NOMO-1 treated with dmso at 0.1 percent for 144 hours (cell line): Measurements from ENCODE around the gene CHRNA4.

Experiments used
- DNase-seq: peaks from one replicate; lab custom pipeline; 2025; ENCODE audit not compliant: unreplicated experiment; lab: John Stamatoyannopoulos, UW

The CHRNA4 gene

GRCh38 chr20:63360850-63361518, at the start of gene CHRNA4:
TSS of gene CHRNA4 (minus strand) at chr20:63361349. CDS start at chr20:63361165, 184 bp downstream.
- DNase-seq = no peak

DNA sequence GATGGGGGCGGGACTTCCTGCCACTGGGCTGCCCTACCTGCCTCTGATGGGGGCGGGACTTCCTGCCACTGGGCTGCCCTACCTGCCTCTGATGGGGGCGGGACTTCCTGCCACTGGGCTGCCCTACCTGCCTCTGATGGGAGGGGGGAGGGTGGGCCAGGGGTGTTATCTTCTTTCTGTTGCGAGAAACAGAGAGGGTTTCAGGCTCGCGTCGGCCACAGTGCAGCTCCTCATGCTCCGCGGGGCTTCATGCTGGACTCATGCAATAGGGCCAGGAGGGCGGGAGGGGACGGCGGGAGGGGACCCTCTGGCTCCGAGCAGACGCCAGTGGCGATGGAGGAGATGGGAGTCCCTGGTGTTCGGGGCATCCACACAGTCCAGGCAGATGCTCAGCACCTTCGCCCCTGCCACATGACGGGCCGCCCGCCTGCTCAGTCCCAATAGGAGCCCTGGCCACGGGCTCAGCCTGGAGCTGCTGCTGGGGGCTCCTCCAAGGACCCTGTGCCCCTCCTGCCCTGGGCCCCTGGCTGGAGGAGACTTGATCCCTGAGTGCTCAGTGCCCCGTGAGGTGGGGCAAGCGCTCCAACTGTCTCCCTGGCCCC, 48.8 kb upstream of the CHRNA4 start:
- no peak for DNase-seq

DNA sequence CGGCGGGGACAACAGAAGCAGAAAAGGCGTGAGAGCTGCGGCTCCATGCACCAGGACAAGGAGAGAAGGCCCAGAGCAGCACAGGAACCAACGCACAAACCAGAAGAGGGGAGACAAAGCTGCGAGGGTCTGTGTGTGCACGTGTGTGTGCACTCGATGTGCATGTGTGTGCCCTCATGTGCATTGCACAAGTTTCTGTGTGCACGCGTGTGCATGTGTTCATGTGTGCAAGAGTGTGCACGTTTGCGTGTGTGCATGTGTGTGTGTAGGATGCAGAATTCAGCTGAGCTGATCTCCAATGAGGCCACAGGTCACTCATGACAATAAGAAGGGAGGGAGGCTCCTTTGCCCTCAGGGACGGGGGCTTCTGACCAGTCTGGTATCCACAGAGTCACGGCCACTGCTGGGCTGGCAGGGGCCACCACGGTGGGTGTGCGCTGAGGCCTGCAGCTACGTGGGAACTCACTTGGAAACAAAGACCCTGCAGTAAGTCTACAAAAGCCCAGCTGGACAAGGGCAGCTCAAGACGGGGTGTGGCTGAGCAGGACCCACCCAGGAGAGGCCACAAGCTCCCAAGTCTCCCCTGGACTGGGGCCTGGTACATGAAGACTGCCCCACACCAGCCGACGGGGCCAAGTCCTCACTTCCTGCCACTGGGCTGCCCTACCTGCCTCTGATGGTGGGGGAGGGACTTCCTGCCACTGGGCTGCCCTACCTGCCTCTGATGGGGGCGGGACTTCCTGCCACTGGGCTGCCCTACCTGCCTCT, 48.1 kb upstream of the CHRNA4 start:
- DNase-seq = no peak

DNA sequence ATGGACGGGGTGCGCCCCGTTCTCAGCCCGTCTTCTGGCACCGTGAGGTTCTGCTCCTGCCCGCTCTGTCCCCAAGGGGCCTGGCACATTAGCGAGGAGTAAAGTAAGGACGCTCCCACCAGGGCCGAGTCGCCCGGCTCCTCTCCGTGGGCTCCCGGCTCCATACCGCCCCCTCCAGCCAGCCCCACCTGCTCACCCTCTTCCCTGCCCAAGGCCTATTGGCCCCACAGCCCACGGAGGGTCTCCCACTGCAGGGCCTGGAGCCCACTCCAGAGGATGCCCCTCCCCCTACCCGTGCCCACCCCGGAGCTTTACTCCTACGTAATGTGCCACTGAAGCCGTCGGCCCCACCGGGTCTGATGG, 47.5 kb upstream of the CHRNA4 start:
- no peak for DNase-seq

DNA sequence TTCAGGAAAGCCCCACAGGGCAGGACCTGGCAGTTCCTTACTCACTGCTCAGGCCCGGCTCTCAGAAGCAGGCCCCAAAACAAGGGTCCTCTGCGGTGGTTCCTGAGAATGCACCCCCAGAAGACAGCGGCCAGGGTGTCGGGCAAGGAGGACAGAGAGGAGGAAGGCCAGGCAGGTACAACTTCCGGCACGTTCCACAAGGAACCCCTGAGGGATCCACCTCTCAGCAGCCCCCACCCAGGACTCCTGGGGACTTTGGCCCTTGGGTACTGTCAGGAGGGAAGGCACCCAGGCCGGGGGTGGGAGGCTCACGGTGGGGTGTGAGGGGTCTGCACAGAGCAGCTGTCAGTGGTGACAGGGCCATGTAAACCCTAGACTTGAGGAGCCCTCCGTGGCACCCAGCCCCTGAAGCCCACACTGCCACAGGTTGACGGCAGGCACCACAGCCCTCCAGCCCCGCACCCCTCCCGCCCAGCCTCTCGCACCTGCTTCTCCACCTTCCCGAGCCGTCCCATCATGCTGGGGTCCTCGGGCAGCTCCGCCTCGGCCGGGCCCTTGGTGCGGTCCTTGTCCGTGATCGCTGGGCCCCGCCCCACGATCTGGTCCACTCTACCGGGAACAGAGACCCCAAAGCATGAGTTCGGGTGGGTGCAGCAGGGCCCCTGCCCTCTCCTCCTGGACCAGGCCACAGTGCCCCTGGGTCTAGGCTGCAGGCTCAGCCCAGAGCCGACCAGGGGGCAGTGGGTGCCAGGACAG, 47.0 kb upstream of the CHRNA4 start:
- no peak for DNase-seq

DNA sequence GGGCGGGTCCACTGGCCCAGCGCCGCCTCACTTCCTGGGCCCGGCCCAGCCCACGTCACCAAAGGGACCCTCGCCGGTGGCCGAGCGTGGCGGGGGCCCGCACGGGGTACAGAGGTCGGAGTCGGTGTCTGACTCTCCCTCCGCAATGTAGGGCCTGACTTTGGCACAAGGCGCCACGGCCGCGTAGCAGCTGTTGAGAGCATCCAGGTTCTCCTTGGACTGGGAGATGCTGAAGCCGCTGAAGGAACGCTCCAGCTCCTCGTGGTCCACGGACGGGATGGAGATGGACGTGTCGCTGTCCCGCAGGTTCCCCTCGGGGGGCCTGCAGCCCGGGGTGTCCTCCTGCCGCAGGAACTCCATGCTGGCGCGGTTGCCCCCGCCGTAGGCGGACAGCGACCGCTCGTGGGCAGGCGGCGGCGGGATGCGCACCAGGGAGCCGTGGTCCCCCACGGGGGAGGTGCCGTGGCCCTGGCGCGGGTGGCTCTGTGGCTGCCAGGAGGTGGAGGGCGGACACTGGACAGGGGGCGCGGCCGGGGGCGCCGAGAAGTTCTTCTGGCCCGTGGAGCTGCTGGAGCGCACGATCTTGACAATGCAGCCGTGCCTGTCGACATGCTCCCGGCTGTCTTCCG, 45.6 kb upstream of the CHRNA4 start:
- DNase-seq = no peak

DNA sequence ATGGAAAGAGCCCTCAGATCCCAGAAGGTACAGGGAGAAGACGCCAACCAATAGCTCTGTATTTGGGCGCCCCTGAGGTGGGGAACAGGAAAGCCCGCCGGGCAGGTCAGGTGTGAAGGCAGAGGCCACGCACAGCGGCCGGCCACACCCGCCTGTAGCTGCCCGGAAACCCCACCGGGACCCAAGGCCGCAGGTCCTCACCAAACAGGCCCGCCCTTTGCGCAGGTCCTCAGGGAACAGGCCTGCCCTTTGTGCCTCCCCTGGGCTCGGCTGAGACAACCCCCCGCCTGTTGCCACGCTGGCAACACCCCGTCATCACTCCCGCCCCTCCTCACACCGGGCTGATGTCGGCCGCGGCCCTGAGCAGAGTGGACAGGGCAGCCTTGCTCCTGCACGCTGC, 44.9 kb upstream of the CHRNA4 start:
- DNase-seq = no peak

DNA sequence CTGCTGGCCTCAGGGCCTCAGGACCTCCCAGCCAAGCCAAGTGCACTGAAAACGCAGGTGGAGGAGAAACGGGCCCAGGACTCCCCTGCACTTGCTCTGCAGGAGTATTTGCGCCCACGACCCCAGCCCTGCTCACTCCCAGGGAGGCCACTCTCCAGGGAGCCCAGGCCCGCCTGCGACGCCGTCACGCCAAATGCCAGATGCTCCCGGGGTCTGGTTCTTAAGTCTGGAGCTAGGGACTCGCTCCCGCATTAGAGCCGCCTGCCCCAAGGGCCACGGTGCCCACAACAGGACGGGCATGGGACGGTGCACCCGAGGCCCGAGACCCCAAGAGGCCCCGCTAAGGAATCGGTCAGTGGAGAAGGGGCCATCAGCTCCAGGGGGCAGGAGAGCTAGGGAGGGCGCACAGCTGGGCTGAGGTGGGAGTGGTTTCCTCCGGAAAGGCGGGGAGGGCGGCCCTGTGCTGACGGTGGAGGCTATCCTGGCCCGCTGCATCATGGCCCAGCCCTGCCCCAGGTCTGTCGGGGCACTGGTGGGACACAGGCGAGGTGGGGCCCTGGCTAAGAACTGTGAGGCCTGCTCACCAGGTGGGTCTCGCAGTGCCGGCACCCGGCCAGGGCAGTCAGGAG, 44.1 kb upstream of the CHRNA4 start:
- DNase-seq = no peak

DNA sequence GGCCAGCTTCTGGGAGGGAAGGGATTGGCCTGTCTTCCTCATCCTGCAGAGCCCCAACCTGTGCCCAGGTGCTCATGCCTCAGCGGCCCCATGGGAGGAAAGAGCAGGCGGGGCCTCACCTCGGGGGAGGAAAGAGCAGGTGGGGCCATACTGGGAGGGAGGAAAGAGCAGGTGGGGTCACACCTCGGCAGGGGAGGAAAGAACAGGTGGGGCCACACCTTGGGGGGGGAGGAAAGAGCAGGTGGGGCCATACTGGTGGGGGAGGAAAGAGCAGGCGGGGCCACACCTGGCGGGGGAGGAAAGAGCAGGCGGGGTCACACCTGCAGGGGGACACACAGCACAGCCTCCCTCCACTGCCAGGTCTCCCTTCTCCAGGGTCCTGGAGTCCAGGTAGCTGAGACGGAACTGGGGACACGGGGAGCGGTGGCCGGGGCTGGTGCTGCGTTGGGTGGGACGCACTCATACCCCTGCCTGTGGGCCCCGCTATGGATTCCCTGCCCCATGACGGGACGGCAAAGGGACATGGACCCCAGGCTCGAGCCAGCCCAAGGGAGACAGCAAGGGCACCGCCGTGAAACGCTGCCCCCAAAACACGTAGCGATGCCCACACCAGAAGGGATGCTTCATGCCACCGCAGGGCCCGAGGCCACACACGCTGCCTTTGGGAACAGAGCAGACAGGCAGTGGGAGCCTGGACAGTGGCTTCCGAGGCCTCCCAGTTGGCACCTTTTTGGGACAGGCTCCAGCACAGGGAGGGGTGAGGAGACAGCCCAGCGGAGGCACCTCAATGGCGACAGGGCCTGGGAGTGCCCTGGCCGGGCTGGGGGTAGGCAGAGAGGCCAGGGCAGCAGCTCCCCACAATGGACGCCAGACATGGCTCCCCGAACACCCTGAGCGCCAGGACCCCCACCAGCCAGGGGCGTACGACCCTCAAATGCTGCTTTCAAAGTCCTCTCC, 43.3 kb upstream of the CHRNA4 start:
- no peak for DNase-seq

DNA sequence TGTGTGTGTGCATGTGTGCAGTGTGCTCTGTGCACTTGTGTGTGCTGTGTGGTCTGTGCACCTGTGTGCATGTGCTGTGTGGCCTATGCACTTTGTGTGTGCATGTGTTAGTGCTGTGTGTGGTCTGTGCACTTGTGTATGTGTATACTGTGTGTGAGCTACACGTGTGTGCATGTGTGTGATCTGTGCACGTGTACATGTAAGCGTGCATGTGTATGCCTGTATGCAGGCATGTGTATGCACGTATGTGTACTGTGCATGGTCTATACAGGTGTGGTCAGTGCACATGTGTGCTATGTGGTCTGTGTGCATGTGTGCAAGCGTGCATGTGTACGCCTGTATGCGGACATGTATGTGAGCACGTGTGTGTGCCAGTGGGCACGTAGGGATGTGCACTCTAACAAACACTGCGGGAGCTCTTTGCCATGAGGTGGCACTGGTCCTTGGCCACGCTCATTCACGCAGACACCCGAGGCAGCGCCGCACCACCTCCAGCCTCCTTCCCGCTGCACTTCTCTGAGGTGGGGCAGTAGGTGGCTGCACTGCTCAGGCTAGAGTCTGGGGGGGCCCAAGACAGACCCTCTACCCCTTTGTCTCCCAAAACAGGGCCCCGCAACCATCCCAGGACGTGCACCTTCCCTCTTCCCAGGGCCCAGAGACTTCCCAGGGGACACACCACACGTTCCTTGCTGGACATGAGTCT, 42.4 kb upstream of the CHRNA4 start:
- no peak for DNase-seq

GRCh38 chr20:63402860-63403220, 41.7 kb upstream of the CHRNA4 start:
- no peak for DNase-seq

GRCh38 chr20:63402181-63402859, 41.2 kb upstream of the CHRNA4 start:
- DNase-seq = no peak

DNA sequence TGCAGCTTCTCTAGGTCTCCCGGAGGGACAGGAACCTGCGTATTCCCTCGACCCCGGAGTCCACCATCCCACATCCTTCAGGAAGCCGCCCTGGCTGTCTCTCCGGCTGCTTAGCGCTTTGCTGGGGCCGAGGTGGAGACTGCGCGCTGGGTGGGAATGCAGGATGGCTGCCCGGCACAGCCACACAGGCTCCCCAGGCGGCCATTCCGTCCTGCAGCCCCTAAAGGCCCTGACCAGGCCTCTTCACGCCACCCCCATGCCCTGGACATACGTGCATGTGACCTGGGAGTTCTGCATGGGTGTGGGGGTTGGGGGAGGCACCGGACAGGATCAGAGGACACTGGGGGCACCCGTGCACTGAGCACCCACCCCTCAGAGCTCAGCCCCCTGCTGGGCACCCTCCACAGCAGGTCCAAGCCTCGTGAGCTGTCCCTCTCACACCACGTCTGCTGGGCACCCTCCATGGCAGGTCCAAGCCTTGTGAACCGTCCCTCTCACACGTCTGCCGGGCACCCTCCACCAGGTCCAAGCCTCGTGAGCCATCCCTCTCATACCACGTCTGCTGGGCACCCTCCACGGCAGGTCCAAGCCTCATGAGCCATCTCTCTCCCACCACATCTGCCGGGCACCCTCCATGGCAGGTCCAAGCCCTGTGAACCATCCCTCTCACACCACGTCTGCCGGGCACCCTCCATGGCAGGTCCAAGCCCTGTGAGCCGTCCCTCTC, 40.4 kb upstream of the CHRNA4 start:
- DNase-seq = no peak

DNA sequence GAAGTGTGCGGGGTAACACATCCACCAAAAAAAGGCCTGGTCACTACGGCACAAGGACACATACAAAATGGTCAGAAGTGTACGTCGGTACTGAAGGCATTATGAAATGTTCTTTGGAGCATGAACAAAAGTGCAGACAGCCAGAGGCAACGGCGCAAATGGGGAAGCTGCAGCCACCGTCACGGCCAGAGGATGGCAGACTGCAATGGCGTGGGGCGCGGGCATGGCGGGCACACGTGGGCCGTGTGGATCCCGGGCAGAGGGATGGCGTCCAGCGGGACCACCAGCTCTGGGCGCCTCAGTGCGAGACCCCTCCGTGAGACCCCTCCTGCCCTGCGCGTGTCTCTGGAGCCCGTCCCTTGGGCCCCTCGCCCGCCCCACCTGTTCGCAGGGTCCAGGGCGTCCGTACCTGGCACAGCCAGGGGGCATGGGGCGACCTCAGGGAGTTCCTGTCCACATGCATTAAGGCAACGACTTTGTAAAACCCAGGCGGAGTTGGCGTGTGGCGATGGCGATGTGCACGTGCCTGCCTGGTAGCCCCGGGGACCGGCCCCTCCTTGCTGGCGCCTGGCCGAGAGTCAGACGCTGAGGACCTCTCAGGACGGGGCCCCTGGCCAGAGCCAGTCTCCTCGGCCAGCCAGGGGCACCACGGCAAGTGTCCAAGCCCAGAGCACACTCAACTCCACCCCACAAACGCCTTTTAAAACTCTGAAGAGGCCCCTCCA, 39.5 kb upstream of the CHRNA4 start:
- no peak for DNase-seq

- no peak for DNase-seq
Measured at GRCh38 chr20:63399596-63400375, 38.6 kb upstream of the CHRNA4 start.

DNA sequence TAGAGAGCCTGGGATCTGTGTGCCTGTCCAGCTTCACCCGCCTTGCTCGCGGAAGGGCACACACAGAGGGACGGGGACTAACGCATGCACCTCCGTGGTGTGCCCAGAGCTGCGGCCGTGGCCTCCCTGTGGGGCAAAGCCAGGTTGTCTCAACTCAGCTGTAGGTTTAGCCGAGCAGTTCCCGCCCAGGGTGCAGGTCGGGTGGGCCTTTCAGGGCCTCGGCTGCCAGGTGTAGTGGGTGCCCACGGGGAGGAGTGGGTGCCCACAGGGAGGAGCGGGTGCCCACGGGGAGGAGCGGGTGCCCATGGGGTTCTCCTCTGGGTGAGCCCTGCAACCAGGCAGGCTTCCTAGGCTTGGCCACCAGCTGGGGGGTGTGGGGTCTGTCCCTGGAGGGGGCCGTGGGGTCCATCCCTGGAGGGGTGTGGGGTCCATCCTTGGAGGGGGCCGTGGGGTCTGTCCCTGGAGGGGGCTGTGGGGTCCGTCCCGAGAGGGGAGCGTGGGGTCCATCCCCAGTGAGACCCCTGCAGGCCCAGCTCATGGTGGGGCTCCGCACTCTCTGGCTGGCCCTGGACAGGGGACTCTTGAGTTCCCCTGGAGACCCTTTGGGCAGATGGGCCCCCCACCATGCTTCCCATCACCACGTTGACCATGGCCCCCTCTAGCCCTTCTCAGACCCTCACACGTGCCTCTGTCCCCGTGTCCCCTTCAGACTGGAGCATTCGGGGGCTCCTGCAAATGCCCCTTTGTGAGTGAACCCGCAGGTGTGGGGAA, 37.8 kb upstream of the CHRNA4 start:
- DNase-seq = no peak
